AG10803 (cell line): ENCODE data around the gene LTBP3.
A peak's percentile ranks its signal among the peaks of the same experiment; 100 is the strongest.

Experiments used
- DNase-seq: peaks from one replicate; pipeline ENCODE4 v3.0.0; 2010; ENCODE audit warnings: low read depth
- H3K4me3 ChIP-seq: 2 replicates; pipeline ENCODE4 v1.5.1; 2011; ENCODE audit warnings: mild to moderate bottlenecking, low read length, control low read depth
- CTCF ChIP-seq: conservative IDR thresholded peaks from 2 replicates; pipeline ENCODE4 v1.5.1; 2011; ENCODE audit warnings: mild to moderate bottlenecking, low read length, control low read depth, inconsistent platforms

The LTBP3 gene

GRCh38 chr11:65562020-65562419 is 3.9 kb upstream of the LTBP3 start:
- H3K4me3 ChIP-seq = no peak overlapping the region
- no peak for TF ChIP-seq CTCF
- DNase-seq = no peak

- no peak for DNase-seq
- no peak for TF ChIP-seq CTCF
- H3K4me3 ChIP-seq = no peak overlapping the region
Measured at GRCh38 chr11:65560555-65561418, 2.6 kb upstream of the LTBP3 start.

- TF ChIP-seq CTCF = no peak
Measured at GRCh38 chr11:65559951-65560537, 1.9 kb upstream of the LTBP3 start.

GRCh38 chr11:65559535-65559934 is 1.4 kb upstream of the LTBP3 start:
- H3K4me3 ChIP-seq = no peak overlapping the region
- no peak for DNase-seq
- TF ChIP-seq CTCF = no peak

More at GRCh38 chr11:65559951-65560537, 1.9 kb upstream of the LTBP3 start:
- peak; percentile 37 for DNase-seq
- H3K4me3 ChIP-seq = no peak overlapping the region

GRCh38 chr11:65558930-65559509 is 861 bp upstream of the LTBP3 start:
- TF ChIP-seq CTCF = no peak; the same call in 1 of the 2 replicates
- peak overlapping the region; percentile 47 for H3K4me3 ChIP-seq
- DNase-seq = peak; percentile 56

- DNase-seq = no peak
- H3K4me3 ChIP-seq = peak overlapping the region; percentile 71
- no peak for TF ChIP-seq CTCF
Measured at GRCh38 chr11:65557280-65558001, 718 bp downstream of the LTBP3 start.
